Astrocyte (in vitro differentiated cells and primary cell): Measurements from ENCODE around the gene CREB5.

Source experiments
- EZH2 ChIP-seq: IDR thresholded peaks from 2 replicates; pipeline ENCODE4 v1.6.1; 2012; ENCODE audit warnings: mild to moderate bottlenecking, low read length, inconsistent platforms; ENCODE audit not compliant: insufficient read depth
- TF ChIP-seq, protein P1 (sequence below): IDR thresholded peaks from 2 replicates; pipeline ENCODE4 v1.5.1; 2011; ENCODE audit warnings: low read depth, mild to moderate bottlenecking, inconsistent platforms, low read length, moderate library complexity; ENCODE audit not compliant: insufficient read depth

DNA sequence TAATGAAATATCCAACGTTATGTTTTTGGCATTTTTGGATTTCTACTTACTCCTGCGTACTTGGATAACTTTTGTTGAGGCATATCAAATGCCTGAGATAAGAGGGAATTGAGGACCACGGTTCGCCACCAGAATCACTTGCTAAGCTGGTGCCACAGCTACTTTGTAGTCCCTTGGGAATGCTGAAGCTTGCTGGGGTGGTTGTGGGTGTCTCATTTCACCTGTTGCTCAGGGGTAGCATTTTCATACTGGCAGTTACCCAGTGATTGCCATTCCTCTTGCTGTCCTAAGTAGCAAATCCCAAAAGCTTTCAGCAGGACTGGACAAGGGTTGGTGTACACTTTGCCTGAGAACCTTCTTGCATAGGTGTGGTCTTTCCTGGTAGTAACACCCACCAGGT, 75.2 kb downstream of the CREB5 start:
- TF ChIP-seq, protein P1, sequence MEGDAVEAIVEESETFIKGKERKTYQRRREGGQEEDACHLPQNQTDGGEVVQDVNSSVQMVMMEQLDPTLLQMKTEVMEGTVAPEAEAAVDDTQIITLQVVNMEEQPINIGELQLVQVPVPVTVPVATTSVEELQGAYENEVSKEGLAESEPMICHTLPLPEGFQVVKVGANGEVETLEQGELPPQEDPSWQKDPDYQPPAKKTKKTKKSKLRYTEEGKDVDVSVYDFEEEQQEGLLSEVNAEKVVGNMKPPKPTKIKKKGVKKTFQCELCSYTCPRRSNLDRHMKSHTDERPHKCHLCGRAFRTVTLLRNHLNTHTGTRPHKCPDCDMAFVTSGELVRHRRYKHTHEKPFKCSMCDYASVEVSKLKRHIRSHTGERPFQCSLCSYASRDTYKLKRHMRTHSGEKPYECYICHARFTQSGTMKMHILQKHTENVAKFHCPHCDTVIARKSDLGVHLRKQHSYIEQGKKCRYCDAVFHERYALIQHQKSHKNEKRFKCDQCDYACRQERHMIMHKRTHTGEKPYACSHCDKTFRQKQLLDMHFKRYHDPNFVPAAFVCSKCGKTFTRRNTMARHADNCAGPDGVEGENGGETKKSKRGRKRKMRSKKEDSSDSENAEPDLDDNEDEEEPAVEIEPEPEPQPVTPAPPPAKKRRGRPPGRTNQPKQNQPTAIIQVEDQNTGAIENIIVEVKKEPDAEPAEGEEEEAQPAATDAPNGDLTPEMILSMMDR, result no peak
- no peak for TF ChIP-seq EZH2
